GM11168 (cell line): Measurements from ENCODE around the gene TIMM44.

ENCODE experiments used
- in situ Hi-C: fragments of 300-500 bp; cut with MboI; formaldehyde crosslinking; loops from one replicate; pipeline ENCODE4 v1.12.0; 2022; ENCODE audit warnings: low sequenced_read_pairs; ENCODE audit not compliant: unreplicated experiment

Gene TIMM44

GRCh38 chr19:7883105-7883504, 60.4 kb downstream of the TIMM44 start:
- in situ Hi-C loops, result no loop called here

- in situ Hi-C loops, result no loop called here
These were observed 61.6 kb downstream of the TIMM44 start for GRCh38 chr19:7881910-7882309.

- in situ Hi-C loops, result no loop called here
These were observed 63.6 kb downstream of the TIMM44 start for GRCh38 chr19:7879836-7880235.

- in situ Hi-C loops, result no loop called here
These were observed 64.2 kb downstream of the TIMM44 start for GRCh38 chr19:7879111-7879807.

GRCh38 chr19:7877249-7877836, 66.1 kb downstream of the TIMM44 start:
- in situ Hi-C loops, result no loop called here
